NCI-H2171 (cell line): Measurements from ENCODE around the gene CCDC74A.
"Not testable (repeated sequence)": the region's sequence is repeated elsewhere in the genome, so short reads cannot be mapped to it uniquely, and the experiment has no call there.

Experiments
- DNase-seq: peaks from one replicate; lab custom pipeline; 2025; lab: John Stamatoyannopoulos, UW

Gene CCDC74A

GRCh38 chr2:131529864-131530445 lies 2.3 kb downstream of the CCDC74A start:
- not testable (repeated sequence) for DNase-seq

- not testable (repeated sequence) for DNase-seq
These were observed 3.1 kb downstream of the CCDC74A start for GRCh38 chr2:131530626-131531344.

DNA sequence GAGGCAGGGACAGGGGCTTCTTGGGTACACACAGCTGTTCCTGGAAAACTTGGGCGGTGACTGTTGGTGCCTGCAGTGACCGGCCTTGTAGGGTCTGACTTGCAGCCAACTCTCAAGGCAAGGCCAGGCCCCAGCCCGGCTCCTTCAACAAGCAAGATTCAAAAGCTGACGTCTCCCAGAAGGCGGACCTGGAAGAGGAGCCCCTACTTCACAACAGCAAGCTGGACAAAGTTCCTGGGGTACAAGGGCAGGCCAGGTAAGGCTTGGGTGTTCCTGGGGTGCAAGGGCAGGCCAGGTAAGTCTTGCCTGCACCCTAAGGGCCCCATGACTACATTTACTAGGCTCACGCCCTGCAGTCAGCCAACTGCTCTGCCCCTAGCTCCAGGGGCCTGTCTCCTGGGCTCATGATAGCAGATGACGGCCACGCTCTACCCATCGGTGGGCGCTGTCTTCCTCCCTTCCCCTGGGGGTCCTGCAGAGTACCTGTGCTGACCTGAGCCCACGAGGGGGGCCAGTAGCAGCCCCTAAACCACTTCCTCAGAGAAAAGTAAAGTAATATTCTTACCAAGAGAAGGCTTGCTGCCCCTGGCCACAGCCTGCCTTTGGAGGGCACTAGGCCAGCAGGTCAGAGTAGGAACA lies 4.0 kb downstream of the CCDC74A start:
- not testable (repeated sequence) for DNase-seq

DNA sequence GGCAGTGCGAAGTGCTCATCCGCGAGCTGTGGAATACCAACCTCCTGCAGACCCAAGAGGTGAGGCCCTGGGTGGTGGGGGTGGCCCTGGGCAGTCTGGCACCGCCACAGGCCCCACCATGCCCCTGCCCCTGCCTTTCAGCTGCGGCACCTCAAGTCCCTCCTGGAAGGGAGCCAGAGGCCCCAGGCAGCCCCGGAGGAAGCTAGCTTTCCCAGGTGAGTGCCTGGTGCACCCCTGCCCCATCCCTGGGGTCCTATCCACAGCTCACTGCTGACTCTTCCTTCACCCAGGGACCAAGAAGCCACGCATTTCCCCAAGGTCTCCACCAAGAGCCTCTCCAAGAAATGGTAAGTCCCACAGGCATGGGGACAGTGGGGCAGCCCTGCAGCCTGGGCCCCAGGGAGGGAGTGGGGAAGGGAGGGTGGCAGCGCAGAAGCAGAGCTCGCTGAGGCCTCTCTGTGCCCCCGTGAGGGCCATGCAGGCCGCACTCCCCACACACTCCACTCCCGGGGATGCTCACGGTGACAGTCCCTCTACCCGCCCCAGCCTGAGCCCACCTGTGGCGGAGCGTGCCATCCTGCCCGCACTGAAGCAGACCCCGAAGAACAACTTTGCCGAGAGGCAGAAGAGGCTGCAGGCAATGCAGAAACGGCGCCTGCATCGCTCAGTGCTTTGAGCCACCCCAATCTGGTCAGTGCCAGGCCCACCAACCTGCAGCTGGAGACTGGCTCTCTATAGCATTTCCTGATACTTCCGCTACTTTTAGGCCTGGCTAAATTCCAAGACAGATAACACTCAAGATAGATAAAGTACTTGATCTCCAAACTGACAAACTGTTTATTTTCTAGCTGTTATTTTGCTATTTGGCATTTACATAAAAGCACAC lies 5.3 kb downstream of the CCDC74A start:
- DNase-seq: not testable (repeated sequence)

DNA sequence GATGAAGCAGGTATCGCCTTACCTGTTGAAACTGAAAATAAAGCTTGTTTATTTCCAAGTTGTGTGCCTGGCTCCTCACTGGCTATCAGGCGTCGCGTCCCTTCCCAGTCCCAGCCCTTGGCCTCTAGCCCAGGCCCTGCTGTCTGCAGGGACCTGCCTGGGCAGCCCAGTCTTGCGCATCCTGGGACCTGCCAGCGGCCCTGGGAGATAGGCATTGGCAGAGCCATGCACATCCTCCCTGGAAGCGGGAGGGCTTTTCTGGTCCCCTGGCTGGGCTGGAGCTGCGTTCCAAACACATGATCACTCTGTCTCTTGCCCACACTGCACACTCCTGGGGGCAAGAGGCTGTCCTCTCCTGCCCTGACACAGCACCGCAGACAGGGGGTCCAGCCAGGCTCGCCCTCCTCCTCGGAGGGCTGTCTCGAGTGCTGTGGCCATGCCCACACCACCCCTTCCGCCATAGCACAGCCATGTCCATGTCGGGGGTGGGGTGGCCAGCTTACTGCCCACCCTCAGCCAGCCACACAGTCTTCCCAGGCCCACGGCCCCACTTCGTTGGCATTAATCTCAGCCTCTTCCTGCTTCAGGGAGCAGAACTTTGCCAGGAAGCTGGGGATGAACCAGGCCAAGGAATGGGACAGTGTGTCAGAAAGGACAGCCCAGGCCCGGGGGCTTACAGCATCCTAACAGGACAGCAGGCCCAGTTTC lies 6.1 kb downstream of the CCDC74A start:
- not testable (repeated sequence) for DNase-seq

DNA sequence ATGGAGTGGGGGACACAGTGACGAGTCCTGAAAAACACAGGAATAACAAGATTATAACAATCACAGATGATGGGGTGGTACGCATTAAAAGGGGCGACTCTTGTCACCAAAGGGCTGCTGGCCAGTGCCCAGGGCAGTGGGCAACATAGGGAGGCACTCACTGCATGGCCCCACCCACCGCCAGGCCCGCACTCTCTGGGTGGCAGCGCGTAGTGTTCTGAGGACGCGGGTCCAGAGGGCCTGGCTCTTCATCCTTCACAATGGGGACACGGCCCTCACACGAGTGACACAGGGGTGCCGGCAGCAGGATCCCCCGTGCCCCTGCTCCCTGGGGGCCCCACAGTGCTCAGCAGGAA lies 6.6 kb downstream of the CCDC74A start:
- not testable (repeated sequence) for DNase-seq

DNA sequence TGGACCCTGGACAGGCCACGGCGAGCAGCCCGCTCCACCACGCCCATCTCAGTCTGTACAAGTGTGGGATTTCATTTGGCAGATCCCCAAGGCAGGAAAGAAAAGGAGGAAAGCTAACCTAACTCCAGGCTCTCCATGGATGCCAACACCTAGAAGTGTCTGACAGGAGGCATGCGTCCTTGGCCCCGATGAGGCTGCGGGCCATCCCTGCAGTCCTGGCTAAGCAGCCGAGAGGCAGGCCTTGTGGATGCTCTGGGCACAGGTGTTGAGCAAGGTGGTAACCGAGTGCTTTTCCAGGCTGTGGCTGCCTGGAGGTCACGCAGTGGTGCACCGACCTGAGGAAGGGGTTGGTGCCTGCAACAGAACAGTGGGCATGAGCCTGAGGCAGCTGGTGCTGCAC lies 7.3 kb downstream of the CCDC74A start:
- not testable (repeated sequence) for DNase-seq

- no peak for DNase-seq
These were observed 7.8 kb downstream of the CCDC74A start for GRCh38 chr2:131535526-131535925.

DNA sequence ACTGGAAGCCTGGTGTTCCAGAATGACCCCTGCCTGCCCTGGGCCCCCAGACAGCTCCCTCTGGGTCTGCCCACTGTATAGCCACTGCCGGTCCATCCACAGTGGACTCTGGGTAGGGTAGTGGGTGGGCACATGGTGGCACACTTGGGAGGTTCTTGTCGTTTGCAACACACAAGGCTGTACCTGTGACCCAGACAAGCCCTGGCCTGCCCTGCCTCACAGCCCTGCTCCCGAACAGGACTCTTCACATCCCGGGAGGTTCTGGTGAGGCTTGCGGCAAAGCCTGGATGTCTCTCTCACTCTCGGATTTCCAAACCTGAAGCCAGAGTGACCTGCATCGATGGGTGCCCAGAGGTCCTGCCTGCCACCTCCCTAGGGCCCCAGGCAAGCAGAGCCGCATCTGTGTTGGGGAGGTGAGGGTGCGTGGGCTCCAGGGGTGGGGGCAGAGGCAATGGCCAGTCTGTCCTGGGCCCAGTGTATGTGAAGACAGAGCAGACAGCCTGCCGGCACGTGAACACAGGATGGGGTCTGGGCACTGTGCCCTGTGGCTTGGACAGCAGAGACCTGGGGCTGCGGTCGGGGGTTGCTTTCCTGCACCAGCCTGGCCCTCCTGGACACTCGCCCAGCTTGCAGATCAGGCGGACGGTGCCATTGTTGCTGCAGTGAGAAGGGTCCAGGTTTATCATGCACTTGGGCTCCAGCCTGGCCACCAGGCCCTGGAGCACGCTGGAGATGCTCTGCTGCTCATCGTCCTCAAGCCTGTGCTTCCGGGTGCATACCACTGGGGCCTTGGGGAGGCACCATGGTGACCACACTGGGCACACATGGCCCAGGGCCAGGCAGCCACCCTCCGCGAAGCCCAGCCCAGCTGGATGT lies 8.5 kb downstream of the CCDC74A start:
- not testable (repeated sequence) for DNase-seq

- DNase-seq: not testable (repeated sequence)
These were observed 9.2 kb downstream of the CCDC74A start for GRCh38 chr2:131536841-131537240.

- not testable (repeated sequence) for DNase-seq
These were observed 11.2 kb downstream of the CCDC74A start for GRCh38 chr2:131538856-131539255.

- DNase-seq: no peak
These were observed 15.0 kb downstream of the CCDC74A start for GRCh38 chr2:131542438-131543384.

- no peak for DNase-seq
These were observed 15.8 kb downstream of the CCDC74A start for GRCh38 chr2:131543385-131543891.

DNA sequence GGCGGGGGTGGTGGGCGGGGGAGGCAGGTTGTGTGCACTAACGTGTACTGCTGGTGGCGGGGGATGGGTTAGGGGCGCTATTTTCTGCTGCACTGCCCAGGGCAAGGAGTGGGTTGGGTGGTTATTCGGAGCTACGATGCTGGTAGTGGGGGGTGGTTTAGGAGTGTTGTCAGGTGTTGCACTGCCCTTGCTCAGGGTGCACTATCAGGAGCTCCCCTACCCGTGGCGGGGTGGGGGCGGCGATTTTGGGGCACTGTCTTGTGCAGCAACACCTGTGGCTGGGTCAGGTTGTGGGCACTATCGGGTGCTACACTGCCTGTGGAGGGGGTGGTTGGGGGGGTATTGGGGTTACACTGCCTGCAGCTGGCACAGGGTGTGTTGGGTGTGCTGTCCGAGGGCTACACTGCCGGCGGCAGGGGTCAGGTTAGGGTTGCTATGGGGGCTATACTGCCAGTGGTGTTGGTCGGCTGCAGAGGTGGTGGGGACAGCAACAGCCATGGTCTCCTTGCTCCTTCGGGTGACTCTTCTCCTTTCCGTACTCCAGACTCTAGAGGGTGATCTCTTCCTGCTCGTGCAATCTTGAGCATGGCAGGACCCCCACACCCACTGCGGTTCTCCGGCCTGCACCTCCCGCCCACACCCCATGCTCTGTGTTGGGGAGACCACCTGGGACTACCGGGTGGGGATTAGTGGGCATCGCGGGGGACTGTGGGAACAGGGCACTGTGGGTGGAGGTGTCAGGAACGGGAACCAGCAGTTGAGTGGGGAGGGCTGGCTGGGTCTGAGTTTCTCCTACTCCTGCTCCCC lies 16.5 kb downstream of the CCDC74A start:
- DNase-seq: not testable (repeated sequence)

DNA sequence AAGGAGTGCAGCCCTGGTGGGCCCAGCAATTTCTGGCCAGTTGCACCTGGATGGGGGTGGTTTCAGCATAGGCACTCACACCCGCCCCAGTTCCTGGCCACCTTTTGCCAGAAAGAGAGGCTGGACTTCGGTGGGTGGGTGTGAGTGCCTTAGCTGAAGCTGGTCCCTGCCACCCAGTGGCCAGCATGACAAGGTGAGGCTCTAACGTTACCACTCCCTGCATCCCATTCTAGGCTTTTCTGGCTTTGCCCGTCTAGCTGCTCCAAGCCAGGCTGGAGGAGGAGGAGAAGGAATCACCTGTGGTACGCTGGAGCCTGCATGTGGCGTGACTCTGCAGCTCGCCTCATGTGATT lies 17.1 kb downstream of the CCDC74A start:
- not testable (repeated sequence) for DNase-seq

- no peak for DNase-seq
These were observed 25.2 kb downstream of the CCDC74A start for GRCh38 chr2:131552871-131553270.

GRCh38 chr2:131556998-131557397 lies 29.3 kb downstream of the CCDC74A start:
- no peak for DNase-seq

GRCh38 chr2:131557558-131558321 lies 30.1 kb downstream of the CCDC74A start:
- no peak for DNase-seq
